Erythroblast (primary cell): Measurements from ENCODE around the gene CEP170B.
"Not testable (repeated sequence)": the region's sequence is repeated elsewhere in the genome, so short reads cannot be mapped to it uniquely, and the experiment has no call there.

ENCODE experiments used
- DNase-seq, 2 experiments: peaks; one replicate each; lab custom pipeline; 2025; lab: John Stamatoyannopoulos, UW
- GATA1 ChIP-seq: IDR thresholded peaks from 2 replicates; pipeline ENCODE4 v1.6.1; 2011; ENCODE audit warnings: low read depth, mild to moderate bottlenecking, control low read depth, low read length, moderate library complexity
- POLR2A ChIP-seq: IDR thresholded peaks from 2 replicates; pipeline ENCODE4 v1.6.1; 2011; ENCODE audit warnings: mild to moderate bottlenecking, low read length

CEP170B gene

DNA sequence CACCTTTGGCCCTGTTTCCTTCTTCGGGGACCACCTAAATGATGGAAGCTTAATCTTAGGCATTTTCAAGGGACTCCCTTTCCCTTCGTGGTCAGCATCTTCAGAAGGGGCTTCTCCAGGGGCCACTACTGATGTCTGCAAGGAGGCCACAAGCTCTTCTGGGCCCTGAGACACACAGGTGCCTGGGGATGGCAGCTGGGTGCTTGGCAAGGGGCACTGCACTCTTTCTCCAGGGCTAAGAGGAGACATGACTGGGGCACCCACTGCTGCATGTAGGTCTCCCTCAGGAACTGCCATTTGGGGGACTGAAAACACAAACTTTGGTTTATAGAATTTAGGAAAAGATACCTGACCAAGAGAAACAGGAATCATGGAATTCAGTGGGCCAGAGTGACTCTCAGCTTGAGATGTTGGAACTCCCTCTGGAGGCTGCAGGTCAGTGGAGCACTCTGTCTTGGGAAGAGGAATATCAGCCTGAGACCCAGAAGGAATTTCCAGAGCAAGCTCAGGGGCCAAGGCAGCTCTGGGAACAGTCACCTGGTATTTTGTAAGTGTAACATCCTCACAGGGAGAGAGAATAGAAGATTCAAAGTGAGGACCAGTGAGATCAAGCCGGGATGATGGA lies 75.6 kb downstream of the CEP170B start:
- TF ChIP-seq GATA1 (no peak), POLR2A (no peak)
- no peak for DNase-seq

- TF ChIP-seq GATA1 (no peak), POLR2A (no peak)
- DNase-seq, result no peak
Observed at GRCh38 chr14:104941508-104942365, 76.7 kb downstream of the CEP170B start.

- TF ChIP-seq GATA1 (no peak), POLR2A (no peak)
- DNase-seq, result no peak
Observed at GRCh38 chr14:104942586-104942985, 77.5 kb downstream of the CEP170B start.

DNA sequence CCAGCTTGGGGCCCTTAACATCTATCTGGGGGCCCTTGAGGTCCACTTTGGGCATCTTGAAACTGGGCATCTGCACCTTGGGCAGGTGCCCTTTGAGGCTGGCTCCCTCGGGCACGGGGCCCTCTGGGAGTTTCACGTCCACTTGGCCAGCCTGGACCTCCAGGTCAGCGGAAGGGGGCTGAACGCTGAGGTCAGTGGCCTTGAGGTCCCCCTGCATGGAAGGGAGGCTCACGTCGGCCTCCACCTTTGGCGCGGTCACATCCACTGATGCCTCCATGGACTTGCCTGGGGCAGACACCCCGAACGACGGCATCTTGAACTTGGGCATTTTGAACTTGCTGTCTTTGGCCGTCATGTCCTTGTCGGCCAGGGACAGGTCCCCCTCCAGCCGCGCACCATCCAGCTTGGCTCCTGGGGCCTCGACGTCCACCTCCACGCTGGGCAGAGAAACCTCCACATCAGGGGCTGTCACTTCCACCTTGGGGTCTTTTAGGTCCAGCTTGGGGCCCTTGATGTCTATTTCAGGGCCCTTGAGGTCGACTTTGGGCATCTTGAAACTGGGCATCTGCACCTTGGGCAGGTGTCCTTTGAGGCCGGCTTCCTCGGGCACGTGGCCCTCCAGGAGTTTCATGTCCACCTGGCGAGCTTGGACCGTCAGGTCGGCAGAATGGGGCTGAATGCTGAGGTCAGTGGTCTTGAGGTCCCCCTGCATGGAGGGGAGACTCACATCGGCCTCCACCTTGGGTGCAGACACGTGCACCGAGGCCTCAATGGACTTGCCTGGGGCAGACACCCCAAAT lies 78.3 kb downstream of the CEP170B start:
- DNase-seq, result not testable (repeated sequence)

GRCh38 chr14:104944016-104944308 lies 78.9 kb downstream of the CEP170B start:
- DNase-seq, result not testable (repeated sequence)

DNA sequence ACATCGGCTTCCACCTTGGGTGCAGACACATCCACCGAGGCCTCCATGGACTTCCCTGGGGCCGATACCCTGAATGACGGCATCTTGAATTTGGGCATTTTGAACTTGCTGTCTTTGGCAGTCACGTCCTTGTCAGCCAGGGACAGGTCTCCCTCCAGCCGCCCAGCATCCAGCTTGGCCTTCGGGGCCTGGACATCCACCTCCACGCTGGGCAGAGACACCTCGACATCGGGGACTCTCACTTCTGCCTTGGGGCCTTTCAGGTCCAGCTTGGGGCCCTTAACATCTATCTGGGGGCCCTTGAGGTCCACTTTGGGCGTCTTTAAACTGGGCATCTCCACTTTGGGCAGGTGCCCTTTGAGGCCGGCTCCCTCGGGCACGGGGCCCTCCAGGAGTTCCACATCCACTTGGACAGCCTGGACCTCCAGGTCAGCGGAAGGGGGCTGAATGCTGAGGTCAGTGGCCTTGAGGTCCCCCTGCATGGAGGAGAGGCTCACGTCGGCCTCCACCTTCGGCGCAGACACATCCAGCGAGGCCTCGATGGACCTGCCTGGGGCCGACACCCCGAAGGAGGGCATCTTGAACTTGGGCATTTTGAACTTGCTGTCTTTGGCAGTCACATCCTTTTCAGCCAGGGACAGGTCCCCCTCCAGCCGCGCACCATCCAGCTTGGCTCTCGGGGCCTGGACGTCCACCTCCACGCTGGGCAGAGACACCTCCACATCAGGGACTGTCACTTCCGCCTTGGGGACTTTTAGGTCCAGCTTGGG lies 79.6 kb downstream of the CEP170B start:
- not testable (repeated sequence) for DNase-seq

DNA sequence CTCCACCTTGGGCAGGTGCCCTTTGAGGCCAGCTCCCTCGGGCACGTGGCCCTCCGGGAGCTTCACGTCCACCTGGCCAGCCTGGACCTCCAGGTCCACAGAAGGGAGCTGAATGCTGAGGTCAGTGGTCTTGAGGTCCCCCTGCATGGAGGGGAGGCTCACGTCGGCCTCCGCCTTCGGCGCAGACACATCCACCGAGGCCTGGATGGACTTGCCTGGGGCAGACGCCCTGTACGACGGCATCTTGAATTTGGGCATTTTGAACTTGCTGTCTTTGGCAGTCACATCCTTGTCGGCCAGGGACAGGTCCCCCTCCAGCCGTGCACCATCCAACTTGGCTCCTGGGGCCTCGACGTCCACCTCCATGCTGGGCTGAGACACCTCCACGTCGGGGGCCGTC lies 80.2 kb downstream of the CEP170B start:
- DNase-seq, result not testable (repeated sequence)
